Hematopoietic multipotent progenitor cell (in vitro differentiated cells): ENCODE data around the gene NOS3. TPM values are rescaled to one million over a fixed set of nuclear protein-coding genes. Genes with fewer than 3 reads are reported as not detected.
"Not testable (repeated sequence)": the region's sequence is repeated elsewhere in the genome, so short reads cannot be mapped to it uniquely, and the experiment has no call there.

Experiments used
- DNase-seq, 3 donors: peaks; one replicate each; pipeline ENCODE4 v3.0.0-alpha.2; 2011 to 2015; ENCODE audit warnings: low read depth in 2 of 3, low spot score in 2 of 3
- total RNA-seq: library from RNA; depleted of rRNA; stranded (reverse); fragments of >200 nt; gene quantifications from one replicate; pipeline ENCODE4 v1.2.3, GENCODE V29; 2012

NOS3 gene
- total RNA-seq, 1 donor: 0.27 TPM

DNA sequence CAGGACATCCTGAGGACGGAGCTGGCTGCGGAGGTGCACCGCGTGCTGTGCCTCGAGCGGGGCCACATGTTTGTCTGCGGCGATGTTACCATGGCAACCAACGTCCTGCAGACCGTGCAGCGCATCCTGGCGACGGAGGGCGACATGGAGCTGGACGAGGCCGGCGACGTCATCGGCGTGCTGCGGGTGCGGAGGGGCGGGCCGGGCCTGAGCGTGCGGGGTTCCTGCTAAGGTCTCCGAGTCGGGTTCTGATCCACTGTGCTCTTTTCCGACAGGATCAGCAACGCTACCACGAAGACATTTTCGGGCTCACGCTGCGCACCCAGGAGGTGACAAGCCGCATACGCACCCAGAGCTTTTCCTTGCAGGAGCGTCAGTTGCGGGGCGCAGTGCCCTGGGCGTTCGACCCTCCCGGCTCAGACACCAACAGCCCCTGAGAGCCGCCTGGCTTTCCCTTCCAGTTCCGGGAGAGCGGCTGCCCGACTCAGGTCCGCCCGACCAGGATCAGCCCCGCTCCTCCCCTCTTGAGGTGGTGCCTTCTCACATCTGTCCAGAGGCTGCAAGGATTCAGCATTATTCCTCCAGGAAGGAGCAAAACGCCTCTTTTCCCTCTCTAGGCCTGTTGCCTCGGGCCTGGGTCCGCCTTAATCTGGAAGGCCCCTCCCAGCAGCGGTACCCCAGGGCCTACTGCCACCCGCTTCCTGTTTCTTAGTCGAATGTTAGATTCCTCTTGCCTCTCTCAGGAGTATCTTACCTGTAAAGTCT lies 23.1 kb downstream of the NOS3 start:
- peak; percentile 91 to 97 (median 96) for DNase-seq

DNA sequence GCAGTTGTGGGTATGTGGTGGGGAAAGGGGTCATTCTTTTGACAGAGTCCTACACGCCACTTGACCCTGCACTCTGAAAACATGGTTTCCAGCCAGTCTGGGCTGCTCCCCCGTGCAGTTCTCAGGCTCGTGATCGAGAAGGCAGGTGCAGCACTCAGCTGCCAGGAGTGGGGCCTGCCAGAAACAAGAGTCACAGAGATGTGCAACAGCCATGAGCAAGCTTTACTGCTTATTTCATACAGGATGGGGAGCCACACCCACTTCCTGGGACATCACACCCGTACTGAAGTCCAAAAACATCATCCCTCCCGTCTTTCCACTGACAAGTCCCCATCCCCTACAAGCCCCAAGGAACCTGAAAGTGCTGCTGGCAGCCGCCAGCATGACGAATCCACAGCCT lies 24.1 kb downstream of the NOS3 start:
- DNase-seq: no peak

GRCh38 chr7:151015967-151016366 lies 25.1 kb downstream of the NOS3 start:
- DNase-seq: no peak

GRCh38 chr7:151016505-151016904 lies 25.7 kb downstream of the NOS3 start:
- no peak for DNase-seq

GRCh38 chr7:151016942-151017341 lies 26.1 kb downstream of the NOS3 start:
- DNase-seq: no peak

GRCh38 chr7:151017370-151017952 lies 26.6 kb downstream of the NOS3 start:
- DNase-seq: no peak

GRCh38 chr7:151017953-151018420 lies 27.2 kb downstream of the NOS3 start:
- peak in 2 of 3 donors; percentile 79 to 82 for DNase-seq

DNA sequence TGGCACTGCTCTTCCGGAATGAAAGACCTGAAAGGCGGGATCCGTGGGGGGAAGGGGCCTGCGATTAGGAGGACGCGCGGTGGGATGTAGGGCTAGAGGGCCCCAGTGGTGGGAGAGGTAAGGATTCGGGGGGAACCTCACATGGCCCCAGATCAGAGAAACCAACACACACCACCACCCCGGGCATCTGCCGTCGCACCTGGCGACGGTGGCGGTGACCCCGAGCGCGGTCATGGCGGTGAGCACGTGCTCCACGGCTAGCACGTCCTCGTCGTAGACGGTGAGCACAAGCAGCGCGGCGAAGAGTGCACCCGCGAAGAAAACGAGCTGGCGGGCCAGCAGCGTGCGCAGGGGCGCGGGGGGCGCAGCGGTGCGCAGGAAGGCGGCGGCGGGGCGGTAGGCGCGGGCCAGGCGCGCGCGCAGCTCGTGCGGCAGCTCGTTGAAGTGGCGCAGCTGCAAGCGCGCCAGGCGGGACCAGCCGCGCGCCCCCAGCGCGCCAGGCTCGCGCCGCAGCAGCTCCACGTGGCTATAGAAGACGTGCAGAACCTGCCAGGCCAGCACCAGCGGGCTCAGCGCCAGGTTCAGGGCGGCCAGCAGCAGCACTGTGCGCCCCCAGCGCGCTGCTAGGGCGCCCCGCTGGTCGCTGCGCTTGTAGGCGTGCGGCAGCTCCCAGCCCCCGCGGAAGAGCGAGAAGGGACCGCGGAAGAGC lies 27.8 kb downstream of the NOS3 start:
- peak in 1 of 3 donors; percentile 25 for DNase-seq

- DNase-seq: no peak
Measured at GRCh38 chr7:151019130-151019447, 28.3 kb downstream of the NOS3 start.

DNA sequence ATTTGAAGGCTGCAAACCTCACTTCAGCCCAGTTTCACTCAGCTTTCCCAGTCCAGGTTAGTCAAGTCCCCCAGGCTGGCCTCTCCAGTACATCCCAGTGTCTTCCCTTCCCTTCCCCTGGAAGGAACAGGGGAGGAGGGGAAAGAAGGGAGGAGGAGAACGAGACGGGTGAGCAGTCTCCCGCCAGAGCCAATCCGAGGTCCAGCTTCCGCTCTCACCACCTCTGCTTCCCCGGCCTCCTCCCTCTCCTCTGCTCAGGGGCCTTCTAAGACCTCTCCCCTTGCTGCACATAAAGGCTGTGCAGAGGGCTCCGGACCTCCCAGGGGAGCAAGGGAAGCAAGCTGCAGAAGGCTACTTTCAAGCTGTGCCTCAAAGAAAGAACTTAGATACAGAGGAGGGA lies 29.4 kb downstream of the NOS3 start:
- no peak for DNase-seq

- no peak for DNase-seq
Measured at GRCh38 chr7:151023232-151023631, 32.4 kb downstream of the NOS3 start.

- no peak for DNase-seq
Measured at GRCh38 chr7:151024435-151025056, 33.7 kb downstream of the NOS3 start, which contains the start of gene ATG9B. Gene ATG9B (minus strand): TSS chr7:151024494. CDS start chr7:151024423, 71 bp downstream.

- DNase-seq: no peak
Measured at GRCh38 chr7:151025924-151026671, 35.3 kb downstream of the NOS3 start.

DNA sequence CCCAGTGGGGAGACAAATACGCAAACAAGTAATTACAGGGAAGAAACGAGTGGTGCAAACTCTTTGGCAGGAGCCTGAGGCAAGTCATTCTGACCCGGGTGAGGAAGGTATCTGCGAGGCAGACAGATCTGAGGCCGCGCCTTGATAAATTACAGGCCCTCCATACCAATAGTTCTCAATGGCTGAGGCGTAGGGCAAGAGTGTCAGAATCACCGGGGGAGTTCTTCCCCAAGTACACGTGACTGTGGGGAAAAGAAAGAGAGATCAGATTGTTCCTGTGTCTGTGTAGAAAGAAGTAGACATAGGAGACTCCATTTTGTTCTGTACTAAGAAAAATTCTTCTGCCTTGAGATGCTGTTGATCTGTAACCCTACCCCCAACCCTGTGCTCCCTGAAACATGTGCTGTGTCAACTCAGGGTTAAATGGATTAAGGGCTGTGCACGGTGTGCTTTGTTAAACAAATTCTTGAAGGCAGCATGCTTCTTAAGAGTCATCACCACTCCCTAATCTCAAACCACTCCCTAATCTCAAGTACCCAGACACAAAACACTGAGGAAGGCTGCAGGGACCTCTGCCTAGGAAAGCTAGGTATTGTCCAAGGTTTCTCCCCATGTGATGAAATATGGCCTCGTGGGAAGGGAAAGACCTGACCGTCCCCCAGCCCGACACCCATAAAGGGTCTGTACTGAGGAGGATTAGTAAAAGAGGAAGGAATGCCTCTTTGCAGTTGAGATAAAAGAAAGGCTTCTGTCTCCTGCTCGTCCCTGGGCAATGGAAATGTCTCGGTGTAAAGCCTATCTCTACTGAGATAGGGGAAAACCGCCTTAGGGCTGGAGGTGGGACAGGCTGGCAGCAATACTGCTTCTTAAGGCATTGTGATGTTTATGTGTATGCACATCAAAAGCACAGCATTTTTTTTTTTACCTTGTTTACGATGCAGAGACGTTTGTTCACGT lies 36.2 kb downstream of the NOS3 start:
- not testable (repeated sequence) for DNase-seq

GRCh38 chr7:151027728-151028130 lies 36.9 kb downstream of the NOS3 start:
- DNase-seq: not testable (repeated sequence)

GRCh38 chr7:151028131-151028947 lies 37.5 kb downstream of the NOS3 start, which contains the start of gene ABCB8:
Gene ABCB8 (plus strand): TSS chr7:151028450. CDS start chr7:151028516, 66 bp downstream.
- DNase-seq: peak; percentile 93 to 99 (median 98)

GRCh38 chr7:151028948-151029501 lies 38.2 kb downstream of the NOS3 start:
- no peak for DNase-seq

GRCh38 chr7:151031011-151031410 lies 40.2 kb downstream of the NOS3 start:
- DNase-seq: no peak
